ENCODE measurements around the gene MFSD8.

- no peak for TF ChIP-seq CTCF (conservative IDR thresholded peaks at IDR 0.05)
- TF ChIP-seq ZFX (IDR thresholded peaks at IDR 0.05): no peak
Observed at GRCh38 chr4:127978930-127979329, 14.0 kb upstream of the MFSD8 start.
